Astrocyte (in vitro differentiated cells and primary cell): ENCODE results near the gene TRAPPC4. TPM values are rescaled to one million over a fixed set of nuclear protein-coding genes. Genes with fewer than 3 reads are reported as not detected.

ENCODE experiments used
- DNase-seq: peaks from one replicate; pipeline ENCODE4 v3.0.0-alpha.2; 2010; ENCODE audit warnings: low read depth
- FAIRE-seq: peaks from 2 replicates; lab custom pipeline; 2011; peaks lifted over from hg19 to GRCh38; lab: Jason Lieb, UNC
- H2AFZ ChIP-seq: 2 replicates; pipeline ENCODE4 v1.6.0; 2012; ENCODE audit warnings: low read depth, low read length, inconsistent platforms
- H3K27ac ChIP-seq: 2 replicates; pipeline ENCODE4 v1.5.1; 2011; ENCODE audit warnings: low read depth, low read length, inconsistent platforms
- H3K27me3 ChIP-seq: 2 replicates; pipeline ENCODE4 v1.6.0; 2011; ENCODE audit warnings: low read length, inconsistent platforms; ENCODE audit not compliant: insufficient read depth
- H3K36me3 ChIP-seq: 2 replicates; pipeline ENCODE4 v1.5.1; 2011; ENCODE audit warnings: low read length, inconsistent platforms; ENCODE audit not compliant: insufficient read depth
- H3K4me1 ChIP-seq: 2 replicates; pipeline ENCODE4 v1.5.1; 2011; ENCODE audit warnings: low read length, inconsistent platforms; ENCODE audit not compliant: insufficient read depth
- H3K4me2 ChIP-seq: 2 replicates; pipeline ENCODE4 v1.6.0; 2012; ENCODE audit warnings: low read length, inconsistent platforms
- H3K4me3 ChIP-seq: 2 replicates; pipeline ENCODE4 v1.5.1; 2011; ENCODE audit warnings: low read depth, mild to moderate bottlenecking, low read length, inconsistent platforms; ENCODE audit not compliant: insufficient read depth
- H3K79me2 ChIP-seq: 2 replicates; pipeline ENCODE4 v1.6.0; 2012; ENCODE audit warnings: mild to moderate bottlenecking, low read length, inconsistent platforms; ENCODE audit not compliant: insufficient read depth
- H3K9ac ChIP-seq: 2 replicates; pipeline ENCODE4 v1.6.0; 2012; ENCODE audit warnings: mild to moderate bottlenecking, low read length, inconsistent platforms
- H3K9me3 ChIP-seq: 2 replicates; pipeline ENCODE4 v1.5.1; 2012; ENCODE audit warnings: low read depth, mild to moderate bottlenecking, low read length, inconsistent platforms; ENCODE audit not compliant: insufficient read depth
- H4K20me1 ChIP-seq: 2 replicates; pipeline ENCODE4 v1.6.0; 2012; ENCODE audit warnings: low read length, inconsistent platforms; ENCODE audit not compliant: insufficient read depth
- H3K27ac Mint-ChIP-seq: one replicate; pipeline ENCODE4 v1.8.0; 2021; ENCODE audit warnings: mild to moderate bottlenecking, mixed read lengths; ENCODE audit not compliant: unreplicated experiment
- H3K27me3 Mint-ChIP-seq: one replicate; pipeline ENCODE4 v1.8.0; 2021; ENCODE audit warnings: low read depth, mixed read lengths; ENCODE audit not compliant: unreplicated experiment
- H3K36me3 Mint-ChIP-seq: one replicate; pipeline ENCODE4 v1.8.0; 2021; ENCODE audit warnings: low read depth, mixed read lengths; ENCODE audit not compliant: unreplicated experiment
- H3K4me1 Mint-ChIP-seq: one replicate; pipeline ENCODE4 v1.8.0; 2021; ENCODE audit warnings: low read depth, mixed read lengths; ENCODE audit not compliant: unreplicated experiment
- H3K4me3 Mint-ChIP-seq: one replicate; pipeline ENCODE4 v1.8.0; 2021; ENCODE audit warnings: mild to moderate bottlenecking, moderate library complexity, mixed read lengths; ENCODE audit not compliant: unreplicated experiment
- H3K9me3 Mint-ChIP-seq: one replicate; pipeline ENCODE4 v1.8.0; 2021; ENCODE audit warnings: mild to moderate bottlenecking, mixed read lengths; ENCODE audit not compliant: unreplicated experiment
- CTCF ChIP-seq: IDR thresholded peaks from 2 replicates; pipeline ENCODE4 v1.5.1; 2011; ENCODE audit warnings: low read depth, mild to moderate bottlenecking, inconsistent platforms, low read length, moderate library complexity; ENCODE audit not compliant: insufficient read depth
- EZH2 ChIP-seq: IDR thresholded peaks from 2 replicates; pipeline ENCODE4 v1.6.1; 2012; ENCODE audit warnings: mild to moderate bottlenecking, low read length, inconsistent platforms; ENCODE audit not compliant: insufficient read depth
- total RNA-seq: library from RNA; stranded (reverse); gene quantifications from 2 replicates; pipeline ENCODE4 v1.2.1, GENCODE V29; 2021

The TRAPPC4 gene
- total RNA-seq, 1 donor from 2014 or later = 88.3 TPM

DNA sequence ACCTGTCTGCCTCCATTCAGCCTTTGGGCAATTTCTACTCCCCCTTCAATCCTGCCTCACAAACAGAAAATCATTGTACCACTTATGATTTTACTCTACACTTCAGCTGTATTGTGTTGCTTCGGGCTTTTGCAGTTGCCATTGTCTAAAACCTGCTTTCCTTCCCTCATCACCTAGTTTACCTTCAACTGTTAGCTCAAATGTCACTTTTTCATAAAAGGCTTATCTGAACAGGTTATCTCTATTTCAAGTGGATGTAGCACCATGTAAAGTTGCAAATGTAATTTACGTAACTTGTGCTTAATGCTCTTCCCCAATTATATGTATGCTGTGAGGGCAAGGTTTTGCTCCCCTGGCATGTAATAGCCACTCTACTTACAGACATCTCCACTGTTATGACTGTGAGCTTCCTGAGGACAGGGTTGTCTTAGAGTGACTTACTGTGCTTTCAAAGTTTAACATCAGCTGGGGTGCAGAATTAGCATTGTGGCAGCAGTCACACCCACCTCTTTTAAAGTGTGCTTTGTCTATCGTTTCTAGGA is 5.9 kb upstream of the TRAPPC4 start:
- no peak overlapping the region for H3K4me3 ChIP-seq
- no peak for DNase-seq
- H3K9ac ChIP-seq = no peak overlapping the region
- H3K9me3 ChIP-seq = no peaks in the 10 kb centered on the region
- H3K4me3 Mint-ChIP-seq = no peak overlapping the region
- H3K27ac Mint-ChIP-seq = no peak overlapping the region
- peaks cover 9% of the 10 kb centered on the region for H3K4me1 ChIP-seq
- H3K9me3 Mint-ChIP-seq = no peaks in the 10 kb centered on the region
- peaks cover 34% of the 10 kb centered on the region for H3K79me2 ChIP-seq
- peaks cover 16% of the 10 kb centered on the region for H3K4me1 Mint-ChIP-seq
- H3K36me3 ChIP-seq = peaks cover 40% of the 10 kb centered on the region
- TF ChIP-seq EZH2 = no peak
- TF ChIP-seq CTCF = no peak
- no peak for FAIRE-seq
- H4K20me1 ChIP-seq = peaks cover 46% of the 10 kb centered on the region
- H3K27me3 Mint-ChIP-seq = no peaks in the 10 kb centered on the region
- H3K36me3 Mint-ChIP-seq = peaks cover 24% of the 10 kb centered on the region
- no peak overlapping the region for H3K27ac ChIP-seq
- no peak overlapping the region for H2AFZ ChIP-seq
- H3K27me3 ChIP-seq = no peaks in the 10 kb centered on the region
- no peak overlapping the region for H3K4me2 ChIP-seq

GRCh38 chr11:119014209-119014924 is 4.2 kb upstream of the TRAPPC4 start:
- no peak overlapping the region for H2AFZ ChIP-seq
- H3K9ac ChIP-seq = no peak overlapping the region
- Mint-ChIP-seq H3K4me1 (peaks cover 16% of the 10 kb centered on the region), H3K4me3 (no peak overlapping the region), H3K27me3 (no peaks in the 10 kb centered on the region), H3K36me3 (peaks cover 19% of the 10 kb centered on the region), H3K9me3 (no peaks in the 10 kb centered on the region), H3K27ac (no peak overlapping the region)
- FAIRE-seq = no peak
- no peak overlapping the region for H3K27ac ChIP-seq
- H3K79me2 ChIP-seq = peaks cover 48% of the 10 kb centered on the region
- no peaks in the 10 kb centered on the region for H3K9me3 ChIP-seq
- TF ChIP-seq CTCF = no peak
- TF ChIP-seq EZH2 = no peak
- no peak overlapping the region for H3K4me3 ChIP-seq
- H4K20me1 ChIP-seq = peaks cover 53% of the 10 kb centered on the region
- no peaks in the 10 kb centered on the region for H3K27me3 ChIP-seq
- no peak for DNase-seq
- peaks cover 9% of the 10 kb centered on the region for H3K4me1 ChIP-seq
- H3K4me2 ChIP-seq = no peak overlapping the region
- peaks cover 36% of the 10 kb centered on the region for H3K36me3 ChIP-seq
